ENCODE results near the gene VAPB.

- TF ChIP-seq EZH2 (IDR thresholded peaks at IDR 0.05; ENCODE audit: insufficient read depth, poor library complexity, severe bottlenecking) (no peak), EZH2phosphoT487 (IDR thresholded peaks at IDR 0.05; ENCODE audit: insufficient read depth, low read depth) (no peak)
Measured at GRCh38 chr20:58500256-58500655, 111.2 kb downstream of the VAPB start.

All from GM23248 (cell line).